KOPT-K1 (cell line): ENCODE data around the gene ARHGEF5.
"Not testable (repeated sequence)": the region's sequence is repeated elsewhere in the genome, so short reads cannot be mapped to it uniquely, and the experiment has no call there.

Experiments
- H3K27ac ChIP-seq: fragments of 200-600 bp; sonication (generic); 2 replicates; pipeline ENCODE4 v1.5.1; 2016; ENCODE audit warnings: antibody characterized with exemption, mild to moderate bottlenecking, low read depth, low read length; ENCODE audit not compliant: poor library complexity, severe bottlenecking
- H3K36me3 ChIP-seq: fragments of 200-600 bp; sonication (generic); 2 replicates; pipeline ENCODE4 v1.5.1; 2017; ENCODE audit warnings: antibody characterized with exemption, mild to moderate bottlenecking, low read length, moderate library complexity; ENCODE audit not compliant: insufficient read depth
- H3K9me3 ChIP-seq: fragments of 200-600 bp; sonication (generic); 2 replicates; pipeline ENCODE4 v1.5.1; 2017; ENCODE audit warnings: antibody characterized with exemption, low read length, mild to moderate bottlenecking; ENCODE audit not compliant: insufficient read depth, poor library complexity, severe bottlenecking

The ARHGEF5 gene

GRCh38 chr7:144355176-144355822, at the start of gene ARHGEF5:
ARHGEF5 (plus strand) TSS chr7:144355402; CDS start chr7:144362670, 7,268 bp downstream.
- not testable (repeated sequence) for H3K36me3 ChIP-seq, H3K9me3 ChIP-seq, H3K27ac ChIP-seq

GRCh38 chr7:144309702-144310101, 45.5 kb upstream of the ARHGEF5 start:
- H3K36me3 ChIP-seq, H3K9me3 ChIP-seq, H3K27ac ChIP-seq: not testable (repeated sequence)

- not testable (repeated sequence) for H3K9me3 ChIP-seq, H3K36me3 ChIP-seq, H3K27ac ChIP-seq
These were observed 44.0 kb upstream of the ARHGEF5 start for GRCh38 chr7:144311218-144311617.

GRCh38 chr7:144311872-144312469, 43.2 kb upstream of the ARHGEF5 start, which contains the start of gene OR2A1:
OR2A1 (plus strand) TSS chr7:144312419; CDS start chr7:144318125, 5,706 bp downstream.
- H3K9me3 ChIP-seq, H3K36me3 ChIP-seq: not testable (repeated sequence)

GRCh38 chr7:144317537-144317936, 37.7 kb upstream of the ARHGEF5 start:
- H3K36me3 ChIP-seq, H3K9me3 ChIP-seq, H3K27ac ChIP-seq: not testable (repeated sequence)

More at GRCh38 chr7:144311872-144312469, 43.2 kb upstream of the ARHGEF5 start, which contains the start of gene OR2A1:
- H3K27ac ChIP-seq: not testable (repeated sequence)

GRCh38 chr7:144319547-144319946, 35.7 kb upstream of the ARHGEF5 start:
- not testable (repeated sequence) for H3K9me3 ChIP-seq, H3K27ac ChIP-seq, H3K36me3 ChIP-seq

GRCh38 chr7:144321677-144322206, 33.5 kb upstream of the ARHGEF5 start:
- H3K36me3 ChIP-seq, H3K9me3 ChIP-seq, H3K27ac ChIP-seq: not testable (repeated sequence)

GRCh38 chr7:144323359-144323758, 31.8 kb upstream of the ARHGEF5 start:
- H3K9me3 ChIP-seq, H3K27ac ChIP-seq: not testable (repeated sequence)

GRCh38 chr7:144325868-144326267, 29.3 kb upstream of the ARHGEF5 start:
- not testable (repeated sequence) for H3K36me3 ChIP-seq, H3K27ac ChIP-seq, H3K9me3 ChIP-seq

More at GRCh38 chr7:144323359-144323758, 31.8 kb upstream of the ARHGEF5 start:
- not testable (repeated sequence) for H3K36me3 ChIP-seq

- H3K27ac ChIP-seq, H3K9me3 ChIP-seq, H3K36me3 ChIP-seq: not testable (repeated sequence)
These were observed 25.2 kb upstream of the ARHGEF5 start for GRCh38 chr7:144330044-144330443.

- H3K27ac ChIP-seq, H3K9me3 ChIP-seq, H3K36me3 ChIP-seq: not testable (repeated sequence)
These were observed 23.8 kb upstream of the ARHGEF5 start for GRCh38 chr7:144331221-144331995.

- not testable (repeated sequence) for H3K27ac ChIP-seq, H3K36me3 ChIP-seq, H3K9me3 ChIP-seq
These were observed 23.3 kb upstream of the ARHGEF5 start for GRCh38 chr7:144331996-144332288.

GRCh38 chr7:144348625-144349024, 6.6 kb upstream of the ARHGEF5 start:
- not testable (repeated sequence) for H3K36me3 ChIP-seq, H3K27ac ChIP-seq, H3K9me3 ChIP-seq

GRCh38 chr7:144351667-144352066, 3.5 kb upstream of the ARHGEF5 start:
- H3K9me3 ChIP-seq, H3K27ac ChIP-seq, H3K36me3 ChIP-seq: not testable (repeated sequence)

GRCh38 chr7:144356185-144356584, 983 bp downstream of the ARHGEF5 start:
- H3K27ac ChIP-seq, H3K36me3 ChIP-seq, H3K9me3 ChIP-seq: not testable (repeated sequence)
